Spleen (tissue), 11 donors: ENCODE data around the gene COL5A2. TPM values are rescaled to one million over a fixed set of nuclear protein-coding genes. Genes with fewer than 3 reads are reported as not detected.

Source experiments
- DNase-seq: peaks from one replicate; pipeline ENCODE4 v3.0.0-alpha.2; 2020
- H3K27ac ChIP-seq, 8 donors: fragments of 200-600 bp; sonication (generic) in 7 of 8; 1 replicate in 4 of 8; 2 replicates in 4 of 8; pipeline versions ENCODE4 v1.5.0 to v1.8.0; 2016 to 2021; ENCODE audit warnings: inconsistent platforms in 4 of 8, mild to moderate bottlenecking in 4 of 8, moderate library complexity in 1 of 8
- H3K27me3 ChIP-seq, 7 donors: fragments of 200-600 bp; sonication (generic) in 6 of 7; replicated peaks in 1 of 7; 1 replicate in 4 of 7; 2 replicates in 3 of 7; pipeline versions ENCODE4 v1.5.0 to v1.8.0; 2016 to 2021; ENCODE audit warnings: inconsistent platforms in 3 of 7, mild to moderate bottlenecking in 1 of 7
- H3K36me3 ChIP-seq, 6 donors: fragments of 200-600 bp; sonication (generic) in 5 of 6; 1 replicate in 4 of 6; 2 replicates in 2 of 6; pipeline versions ENCODE4 v1.5.0 to v1.8.0; 2016 to 2021; ENCODE audit warnings: inconsistent platforms in 2 of 6
- H3K4me1 ChIP-seq, 6 donors: fragments of 200-600 bp; sonication (generic) in 5 of 6; 1 replicate in 3 of 6; 2 replicates in 3 of 6; pipeline versions ENCODE4 v1.5.0 to v1.8.0; 2016 to 2021; ENCODE audit warnings: inconsistent platforms in 3 of 6
- H3K4me3 ChIP-seq, 8 donors: fragments of 200-600 bp; sonication (generic) in 7 of 8; 1 replicate in 4 of 8; 2 replicates in 4 of 8; pipeline versions ENCODE4 v1.5.0 to v1.8.0; 2016 to 2021; ENCODE audit warnings: inconsistent platforms in 4 of 8, mild to moderate bottlenecking in 4 of 8, moderate library complexity in 2 of 8
- H3K9me3 ChIP-seq, 8 donors: fragments of 200-600 bp; sonication (generic) in 7 of 8; 1 replicate in 4 of 8; 2 replicates in 4 of 8; pipeline versions ENCODE4 v1.5.0 to v1.8.0; 2016 to 2021; ENCODE audit warnings: inconsistent platforms in 4 of 8
- POLR2A ChIP-seq, 3 donors: fragments of 450-650 bp; IDR thresholded peaks; one replicate each; pipeline ENCODE4 v1.5.1; 2017; ENCODE audit warnings: antibody characterized with exemption in 3 of 3, mild to moderate bottlenecking in 1 of 3
- POLR2AphosphoS5 ChIP-seq, 3 donors: sonication (generic); formaldehyde crosslinking; IDR thresholded peaks; one replicate each; pipeline ENCODE4 v1.5.1; 2017; ENCODE audit warnings: antibody characterized with exemption in 3 of 3
- WGBS, 5 donors: extraction: QIAGEN DNeasy Blood & Tissue Kit in 3 of 5; methylation state at CpG; one replicate each; pipeline versions ENCODE4 v1.1.5 to v1.1.7; 2013 to 2018; 5-methylcytosine and 5-hydroxymethylcytosine counted together
- intact Hi-C: fragments of 100-400 bp; cut with DNase I; formaldehyde crosslinking; loops from one replicate; pipeline ENCODE4 v1.15.0; 2023; ENCODE audit warnings: low total_unique reads
- polyA plus RNA-seq, 3 donors: library from polyadenylated mRNA; stranded (reverse); fragments of 200-250 nt; gene quantifications; one replicate each; pipeline ENCODE4 v1.2.1, GENCODE V29; 2013
- total RNA-seq, 7 donors: library from RNA; depleted of rRNA in 3 of 7; stranded (reverse); fragments of >200 nt in 3 of 7; fragmentation: NEBNext Ultra II Directional in 4 of 7; extraction: Animal tissue kit (Norgen Biotek cat#: 25700) in 4 of 7; gene quantifications; one replicate each; pipeline versions ENCODE4 v1.1.0 to v1.2.1, GENCODE V29; 2016 to 2021
- TF ChIP-seq, protein P1 (sequence below), 11 experiments: fragments of 200-600 bp in 7 of 11; fragments of 450-650 bp in 4 of 11; sonication (generic) in 4 of 11; IDR thresholded peaks in 8 of 11; conservative IDR thresholded peaks in 3 of 11; 1 replicate in 7 of 11; 2 replicates in 4 of 11; pipeline versions ENCODE4 v1.4.0 to v1.8.0; 2016 to 2021; ENCODE audit warnings: antibody characterized with exemption in 11 of 11, inconsistent platforms in 4 of 11, mild to moderate bottlenecking in 1 of 11
- donor health status: healthy with polysubstance abuse.
- donor health status: DM: no; HTN: no; CAD: no; lungs with moderate emphysema.
- donor health status: DM: no; HTN: no; CAD: no.
- donor health status: Bipolar disorder and iron deficiency.
- donor health status: healthy.
- donor health status: DM: no; HTN: no; CAD: no.
- donor health status: DM: yes; HTN: yes; CAD: no.

COL5A2 gene
- total and polyA plus RNA-seq, 10 donors: 3.4 to 35.7 (median 16.3) TPM

DNA sequence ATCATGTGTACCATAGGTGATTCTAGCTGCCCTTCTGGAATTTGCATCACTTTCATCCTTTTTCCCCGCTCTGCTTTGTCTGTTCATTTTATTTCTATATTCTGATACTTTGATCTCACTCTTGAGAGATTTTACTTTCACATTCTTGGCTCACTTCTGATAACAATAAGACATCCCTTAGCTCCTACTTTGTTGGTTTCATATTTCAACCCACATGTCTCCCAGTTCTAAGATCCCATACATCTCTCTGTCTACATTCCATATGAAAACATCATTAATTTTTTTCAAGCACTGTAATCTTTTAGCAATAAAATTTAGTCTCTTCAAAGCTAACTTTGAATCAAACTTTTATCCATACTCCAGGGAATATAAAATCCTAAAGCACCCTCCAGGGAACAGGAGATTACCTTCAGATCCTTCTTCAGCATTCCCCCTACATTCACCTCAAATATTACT is 129.8 kb downstream of the COL5A2 start:
- DNase-seq: no peak
- no peak overlapping the region for H3K27ac ChIP-seq
- H3K36me3 ChIP-seq: peaks cover 0 to 14% (median 1%) of the 10 kb centered on the region in 6 donors
- H3K4me1 ChIP-seq: no peaks in the 10 kb centered on the region
- H3K4me3 ChIP-seq: no peak overlapping the region
- no peak for TF ChIP-seq POLR2AphosphoS5 (IDR thresholded peaks at IDR 0.05)
- TF ChIP-seq POLR2A (IDR thresholded peaks at IDR 0.05): no peak
- TF ChIP-seq, protein P1, sequence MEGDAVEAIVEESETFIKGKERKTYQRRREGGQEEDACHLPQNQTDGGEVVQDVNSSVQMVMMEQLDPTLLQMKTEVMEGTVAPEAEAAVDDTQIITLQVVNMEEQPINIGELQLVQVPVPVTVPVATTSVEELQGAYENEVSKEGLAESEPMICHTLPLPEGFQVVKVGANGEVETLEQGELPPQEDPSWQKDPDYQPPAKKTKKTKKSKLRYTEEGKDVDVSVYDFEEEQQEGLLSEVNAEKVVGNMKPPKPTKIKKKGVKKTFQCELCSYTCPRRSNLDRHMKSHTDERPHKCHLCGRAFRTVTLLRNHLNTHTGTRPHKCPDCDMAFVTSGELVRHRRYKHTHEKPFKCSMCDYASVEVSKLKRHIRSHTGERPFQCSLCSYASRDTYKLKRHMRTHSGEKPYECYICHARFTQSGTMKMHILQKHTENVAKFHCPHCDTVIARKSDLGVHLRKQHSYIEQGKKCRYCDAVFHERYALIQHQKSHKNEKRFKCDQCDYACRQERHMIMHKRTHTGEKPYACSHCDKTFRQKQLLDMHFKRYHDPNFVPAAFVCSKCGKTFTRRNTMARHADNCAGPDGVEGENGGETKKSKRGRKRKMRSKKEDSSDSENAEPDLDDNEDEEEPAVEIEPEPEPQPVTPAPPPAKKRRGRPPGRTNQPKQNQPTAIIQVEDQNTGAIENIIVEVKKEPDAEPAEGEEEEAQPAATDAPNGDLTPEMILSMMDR (IDR thresholded peaks at IDR 0.05 in 8 of 11, conservative IDR thresholded peaks at IDR 0.05 in 3 of 11): no peak
- no peaks in the 10 kb centered on the region for H3K9me3 ChIP-seq
- no peaks in the 10 kb centered on the region for H3K27me3 ChIP-seq
- 76 to 90% (median 82%) methylated on average over 1 of the region's 1 CpG for WGBS, 5 donors
- intact Hi-C loops: no loop called here

- Histone ChIP-seq H3K36me3 (peaks cover 0 to 18% (median 1%) of the 10 kb centered on the region in 6 donors), H3K9me3 (no peaks in the 10 kb centered on the region), H3K4me3 (no peak overlapping the region), H3K27ac (no peak overlapping the region), H3K27me3 (no peaks in the 10 kb centered on the region), H3K4me1 (no peaks in the 10 kb centered on the region)
- DNase-seq: no peak
- no peak for TF ChIP-seq POLR2AphosphoS5 (IDR thresholded peaks at IDR 0.05)
- no peak for TF ChIP-seq POLR2A (IDR thresholded peaks at IDR 0.05)
- TF ChIP-seq, protein P1 (IDR thresholded peaks at IDR 0.05 in 8 of 11, conservative IDR thresholded peaks at IDR 0.05 in 3 of 11): no peak
- 78 to 90% (median 87%) methylated on average over 3 of the region's 3 CpGs for WGBS, 5 donors
- intact Hi-C loops: no loop called here
Measured at GRCh38 chr2:189048189-189048588, 131.4 kb downstream of the COL5A2 start.

- TF ChIP-seq, protein P1 (IDR thresholded peaks at IDR 0.05 in 8 of 11, conservative IDR thresholded peaks at IDR 0.05 in 3 of 11): no peak
- TF ChIP-seq POLR2AphosphoS5 (IDR thresholded peaks at IDR 0.05) (no peak), POLR2A (IDR thresholded peaks at IDR 0.05) (no peak)
- intact Hi-C loops: no loop called here
- Histone ChIP-seq H3K27me3 (no peaks in the 10 kb centered on the region), H3K36me3 (peaks cover 0 to 13% (median 1%) of the 10 kb centered on the region in 6 donors), H3K4me1 (no peaks in the 10 kb centered on the region), H3K9me3 (no peaks in the 10 kb centered on the region), H3K4me3 (no peak overlapping the region), H3K27ac (no peak overlapping the region)
- 91 to 98% (median 91%) methylated on average over 4 of the region's 4 CpGs for WGBS, 5 donors
- no peak for DNase-seq
Measured at GRCh38 chr2:189047171-189047888, 132.2 kb downstream of the COL5A2 start.

DNA sequence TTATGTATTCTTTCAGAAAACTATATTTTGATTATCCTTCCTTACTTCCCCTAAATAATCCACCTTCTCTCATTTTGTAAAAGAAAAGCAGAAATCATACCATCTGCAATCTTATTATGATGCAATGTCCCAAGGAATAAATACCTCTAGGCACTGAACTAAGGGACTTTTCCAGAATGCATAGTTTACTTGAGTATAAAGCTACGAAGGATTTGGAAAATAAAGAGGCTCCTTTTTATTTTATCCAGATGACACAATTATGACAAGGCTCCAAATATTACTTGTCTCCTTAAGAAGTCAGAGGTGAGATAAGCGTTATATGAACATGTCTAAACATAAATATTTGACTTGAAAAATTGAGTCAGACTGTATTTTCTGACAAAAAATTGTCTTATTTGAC is 133.2 kb downstream of the COL5A2 start:
- WGBS, 5 donors: 71 to 91% (median 85%) methylated on average over 2 of the region's 2 CpGs
- Histone ChIP-seq H3K4me3 (no peak overlapping the region), H3K4me1 (no peaks in the 10 kb centered on the region), H3K9me3 (no peaks in the 10 kb centered on the region), H3K27ac (no peak overlapping the region), H3K36me3 (peaks cover 0 to 8% (median 1%) of the 10 kb centered on the region in 6 donors), H3K27me3 (no peaks in the 10 kb centered on the region)
- intact Hi-C loops: no loop called here
- TF ChIP-seq POLR2A (IDR thresholded peaks at IDR 0.05): no peak
- TF ChIP-seq, protein P1 (IDR thresholded peaks at IDR 0.05 in 8 of 11, conservative IDR thresholded peaks at IDR 0.05 in 3 of 11): no peak
- TF ChIP-seq POLR2AphosphoS5 (IDR thresholded peaks at IDR 0.05): no peak
- no peak for DNase-seq
